KMS-11 (cell line): ENCODE data around the gene ELK4.

Source experiments
- H2AFZ ChIP-seq: fragments of 200-600 bp; sonication (generic); 2 replicates; pipeline ENCODE4 v1.6.1; 2016; ENCODE audit warnings: antibody characterized with exemption, mixed run types, low read depth
- H3K27ac ChIP-seq: fragments of 200-600 bp; sonication (generic); 2 replicates; pipeline ENCODE4 v1.6.1; 2016; ENCODE audit warnings: mild to moderate bottlenecking, mixed run types
- H3K27me3 ChIP-seq: fragments of 200-600 bp; sonication (generic); 2 replicates; pipeline ENCODE4 v1.6.1; 2017; ENCODE audit warnings: mild to moderate bottlenecking, low read depth, mixed run types, moderate library complexity; ENCODE audit not compliant: insufficient read depth
- H3K36me3 ChIP-seq: fragments of 200-600 bp; sonication (generic); 2 replicates; pipeline ENCODE4 v1.6.1; 2017; ENCODE audit warnings: mild to moderate bottlenecking, mixed run types; ENCODE audit not compliant: insufficient read depth
- H3K4me1 ChIP-seq: fragments of 200-600 bp; sonication (generic); 2 replicates; pipeline ENCODE4 v1.6.1; 2016; ENCODE audit warnings: mild to moderate bottlenecking, low read depth, mixed run types; ENCODE audit not compliant: poor library complexity, severe bottlenecking
- H3K4me2 ChIP-seq: fragments of 200-600 bp; sonication (generic); 2 replicates; pipeline ENCODE4 v1.7.0; 2016; ENCODE audit warnings: mild to moderate bottlenecking, mixed run types
- H3K4me3 ChIP-seq: fragments of 200-600 bp; sonication (generic); IDR thresholded peaks from 2 replicates; pipeline ENCODE4 v1.6.1; 2017; ENCODE audit warnings: low read depth, low read length, mixed read lengths; ENCODE audit not compliant: insufficient read depth
- H3K79me2 ChIP-seq: fragments of 200-600 bp; sonication (generic); 2 replicates; pipeline ENCODE4 v1.6.1; 2016; ENCODE audit warnings: low read depth, mixed run types; ENCODE audit not compliant: insufficient read depth
- H3K9ac ChIP-seq: fragments of 200-600 bp; sonication (generic); 2 replicates; pipeline ENCODE4 v1.6.1; 2016; ENCODE audit warnings: mild to moderate bottlenecking, mixed run types
- H4K20me1 ChIP-seq: fragments of 200-600 bp; sonication (generic); 2 replicates; pipeline ENCODE4 v1.6.1; 2016; ENCODE audit warnings: mild to moderate bottlenecking, mixed run types; ENCODE audit not compliant: insufficient read depth
- CTCF ChIP-seq: fragments of 200-600 bp; sonication (generic); conservative IDR thresholded peaks from 2 replicates; pipeline ENCODE4 v1.6.1; 2017; ENCODE audit warnings: low read depth, mild to moderate bottlenecking, antibody characterized with exemption, low read length, moderate library complexity, mixed read lengths

ELK4 gene

GRCh38 chr1:205669341-205670149 is 37.7 kb upstream of the ELK4 start:
- no peaks in the 10 kb centered on the region for H3K79me2 ChIP-seq
- H3K4me1 ChIP-seq = peaks cover 12% of the 10 kb centered on the region
- no peaks in the 10 kb centered on the region for H3K36me3 ChIP-seq
- no peak overlapping the region for H2AFZ ChIP-seq
- no peak overlapping the region for H3K27ac ChIP-seq
- no peak overlapping the region for H3K9ac ChIP-seq
- H4K20me1 ChIP-seq = no peaks in the 10 kb centered on the region
- no peak overlapping the region for H3K4me2 ChIP-seq
- no peaks in the 10 kb centered on the region; the same call in 1 of the 2 replicates for H3K27me3 ChIP-seq
- H3K4me3 ChIP-seq = no peak overlapping the region
- no peak for TF ChIP-seq CTCF

DNA sequence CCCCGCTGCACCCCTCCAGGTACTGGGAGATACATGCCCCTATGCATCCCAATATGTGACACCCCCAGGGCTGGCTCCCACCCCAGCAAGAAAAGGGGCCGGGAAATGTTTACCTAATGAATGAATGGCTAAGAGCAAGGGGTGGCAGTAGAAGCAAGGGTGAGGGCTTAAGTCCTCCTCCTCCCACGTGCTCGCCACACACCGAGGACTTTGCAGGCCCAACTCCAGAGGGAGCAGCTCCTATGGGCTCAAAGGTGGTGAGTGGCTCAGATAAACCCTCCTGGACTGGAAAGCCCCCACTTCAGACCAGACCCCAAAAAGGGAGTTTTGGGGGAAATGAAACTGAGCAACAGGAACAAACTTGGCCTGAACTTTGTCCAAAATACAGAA is 37.1 kb upstream of the ELK4 start:
- TF ChIP-seq CTCF = no peak
- no peak overlapping the region for H3K4me3 ChIP-seq
- no peaks in the 10 kb centered on the region for H3K79me2 ChIP-seq
- H3K27ac ChIP-seq = no peak overlapping the region
- no peak overlapping the region for H2AFZ ChIP-seq
- no peaks in the 10 kb centered on the region; the same call in 1 of the 2 replicates for H3K27me3 ChIP-seq
- no peak overlapping the region for H3K9ac ChIP-seq
- H3K36me3 ChIP-seq = no peaks in the 10 kb centered on the region
- peaks cover 12% of the 10 kb centered on the region for H3K4me1 ChIP-seq
- H3K4me2 ChIP-seq = no peak overlapping the region
- no peaks in the 10 kb centered on the region; the same call in 1 of the 2 replicates for H4K20me1 ChIP-seq

- no peaks in the 10 kb centered on the region for H3K36me3 ChIP-seq
- H3K4me2 ChIP-seq = no peak overlapping the region
- peaks cover 12% of the 10 kb centered on the region for H3K4me1 ChIP-seq
- H3K27ac ChIP-seq = no peak overlapping the region
- H2AFZ ChIP-seq = no peak overlapping the region
- no peaks in the 10 kb centered on the region; the same call in 1 of the 2 replicates for H3K27me3 ChIP-seq
- no peaks in the 10 kb centered on the region; the same call in 1 of the 2 replicates for H4K20me1 ChIP-seq
- H3K79me2 ChIP-seq = no peaks in the 10 kb centered on the region
- H3K4me3 ChIP-seq = no peak overlapping the region
- H3K9ac ChIP-seq = no peak overlapping the region
- no peak for TF ChIP-seq CTCF
Observed at GRCh38 chr1:205667909-205668643, 36.3 kb upstream of the ELK4 start.

DNA sequence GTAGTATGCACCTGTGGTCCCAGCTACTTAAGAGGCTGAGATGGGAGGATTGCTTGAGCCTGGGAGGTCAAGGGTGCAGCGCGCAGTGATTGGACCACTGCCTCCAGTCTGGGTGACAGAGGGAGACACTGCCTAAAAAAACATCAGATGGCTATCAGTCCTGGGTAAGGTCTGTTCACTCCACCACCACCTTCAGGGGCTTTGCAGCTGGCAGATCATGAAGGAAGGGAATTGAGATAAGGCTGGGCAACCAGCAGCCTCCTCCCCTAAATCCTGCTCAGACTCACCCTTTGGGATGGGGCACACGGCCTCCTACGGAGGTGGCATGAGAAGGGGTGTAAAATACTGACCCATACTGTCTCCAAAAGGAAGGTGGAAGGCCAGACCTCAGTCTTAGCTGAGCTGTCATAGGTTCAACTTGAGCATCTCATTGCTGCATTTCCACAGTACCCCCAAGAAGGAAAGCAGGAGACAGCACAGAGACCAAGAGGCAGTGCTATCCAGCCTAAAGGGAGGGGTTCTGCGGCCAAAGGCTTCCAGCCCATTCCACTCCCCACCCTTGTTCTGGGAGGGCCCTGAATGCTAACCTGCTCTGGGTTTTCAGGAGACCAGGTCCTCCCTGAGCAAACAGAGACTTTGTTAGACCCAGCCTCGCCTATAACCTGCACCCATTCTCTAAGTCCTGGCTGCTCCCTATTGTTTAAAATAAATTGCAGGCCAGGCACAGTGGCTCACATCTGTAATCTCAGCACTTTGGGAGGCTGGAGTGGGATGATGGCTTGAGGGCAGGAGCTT is 34.8 kb upstream of the ELK4 start:
- H3K4me3 ChIP-seq = no peak overlapping the region
- H3K4me1 ChIP-seq = peaks cover 6% of the 10 kb centered on the region
- H4K20me1 ChIP-seq = no peaks in the 10 kb centered on the region; the same call in 1 of the 2 replicates
- TF ChIP-seq CTCF = no peak
- no peak overlapping the region for H3K27ac ChIP-seq
- no peak overlapping the region for H3K4me2 ChIP-seq
- no peaks in the 10 kb centered on the region for H3K36me3 ChIP-seq
- no peak overlapping the region for H3K9ac ChIP-seq
- H2AFZ ChIP-seq = no peak overlapping the region
- H3K27me3 ChIP-seq = peaks cover 6% of the 10 kb centered on the region; the same call in 1 of the 2 replicates
- H3K79me2 ChIP-seq = no peaks in the 10 kb centered on the region
